RWPE2 (cell line): Measurements from ENCODE around the gene NACAD.

Experiments
- ATAC-seq: fragments of 200-7000 bp; cut with Tn5 transposase; 3 replicates; pipeline ENCODE4 v1.9.1; 2021; ENCODE audit warnings: low read depth
- DNase-seq: peaks from one replicate; pipeline ENCODE4 v3.0.0-alpha.2; 2020; ENCODE audit warnings: low spot score
- H3K27ac ChIP-seq: fragments of 450-650 bp; 2 replicates; pipeline ENCODE4 v1.5.1; 2017; ENCODE audit warnings: mild to moderate bottlenecking; ENCODE audit not compliant: poor library complexity, severe bottlenecking
- H3K27me3 ChIP-seq: fragments of 250-450 bp; sonication (Bioruptor Pico); 2 replicates; pipeline ENCODE4 v1.5.1; 2021; ENCODE audit warnings: mild to moderate bottlenecking, moderate library complexity; ENCODE audit not compliant: insufficient read depth, poor library complexity, severe bottlenecking
- H3K36me3 ChIP-seq: fragments of 250-450 bp; sonication (Bioruptor Pico); 2 replicates; pipeline ENCODE4 v1.5.1; 2020; ENCODE audit warnings: low read depth, mild to moderate bottlenecking, moderate library complexity
- H3K4me1 ChIP-seq: fragments of 250-450 bp; sonication (Bioruptor Pico); 2 replicates; pipeline ENCODE4 v1.5.1; 2021; ENCODE audit warnings: mild to moderate bottlenecking, moderate library complexity; ENCODE audit not compliant: insufficient read depth, poor library complexity, severe bottlenecking
- H3K4me3 ChIP-seq: fragments of 250-450 bp; sonication (Bioruptor Pico); 2 replicates; pipeline ENCODE4 v1.5.1; 2021; ENCODE audit warnings: mild to moderate bottlenecking, moderate library complexity; ENCODE audit not compliant: severe bottlenecking
- H3K9me3 ChIP-seq: fragments of 250-450 bp; sonication (Bioruptor Pico); 2 replicates; pipeline ENCODE4 v1.5.1; 2021; ENCODE audit warnings: mild to moderate bottlenecking, moderate library complexity; ENCODE audit not compliant: severe bottlenecking
- TF ChIP-seq, protein P1 (sequence below): fragments of 450-650 bp; IDR thresholded peaks from one replicate; pipeline ENCODE4 v1.5.1; 2017; ENCODE audit warnings: mild to moderate bottlenecking, moderate library complexity; ENCODE audit not compliant: poor library complexity, severe bottlenecking

Gene NACAD

GRCh38 chr7:45108863-45109262 is 20.1 kb upstream of the NACAD start:
- Histone ChIP-seq H3K4me1 (no peaks in the 10 kb centered on the region), H3K9me3 (no peaks in the 10 kb centered on the region), H3K27me3 (no peaks in the 10 kb centered on the region), H3K36me3 (peaks cover 57% of the 10 kb centered on the region), H3K4me3 (no peak overlapping the region), H3K27ac (no peak overlapping the region)
- no peak for ATAC-seq
- DNase-seq: no peak
- TF ChIP-seq, protein P1, sequence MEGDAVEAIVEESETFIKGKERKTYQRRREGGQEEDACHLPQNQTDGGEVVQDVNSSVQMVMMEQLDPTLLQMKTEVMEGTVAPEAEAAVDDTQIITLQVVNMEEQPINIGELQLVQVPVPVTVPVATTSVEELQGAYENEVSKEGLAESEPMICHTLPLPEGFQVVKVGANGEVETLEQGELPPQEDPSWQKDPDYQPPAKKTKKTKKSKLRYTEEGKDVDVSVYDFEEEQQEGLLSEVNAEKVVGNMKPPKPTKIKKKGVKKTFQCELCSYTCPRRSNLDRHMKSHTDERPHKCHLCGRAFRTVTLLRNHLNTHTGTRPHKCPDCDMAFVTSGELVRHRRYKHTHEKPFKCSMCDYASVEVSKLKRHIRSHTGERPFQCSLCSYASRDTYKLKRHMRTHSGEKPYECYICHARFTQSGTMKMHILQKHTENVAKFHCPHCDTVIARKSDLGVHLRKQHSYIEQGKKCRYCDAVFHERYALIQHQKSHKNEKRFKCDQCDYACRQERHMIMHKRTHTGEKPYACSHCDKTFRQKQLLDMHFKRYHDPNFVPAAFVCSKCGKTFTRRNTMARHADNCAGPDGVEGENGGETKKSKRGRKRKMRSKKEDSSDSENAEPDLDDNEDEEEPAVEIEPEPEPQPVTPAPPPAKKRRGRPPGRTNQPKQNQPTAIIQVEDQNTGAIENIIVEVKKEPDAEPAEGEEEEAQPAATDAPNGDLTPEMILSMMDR: no peak

DNA sequence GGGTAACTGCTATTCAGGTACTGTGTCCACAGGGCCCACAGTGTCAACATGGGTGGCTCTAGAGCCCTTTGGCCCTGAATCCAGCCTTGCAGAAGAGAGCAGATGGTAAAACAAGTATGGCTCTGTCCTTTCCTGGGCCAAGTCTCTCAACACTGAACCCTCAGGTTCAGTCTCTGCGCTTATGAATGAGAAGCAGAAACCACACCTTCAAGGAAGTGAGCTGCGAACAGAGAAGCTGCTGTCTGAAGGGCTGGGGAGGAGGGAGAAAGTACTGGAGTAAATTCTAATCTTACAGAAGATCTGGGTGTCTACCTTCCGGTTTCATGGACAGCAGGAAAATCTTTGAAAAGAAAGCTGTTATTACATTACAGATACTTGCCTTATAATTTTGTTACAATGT is 18.6 kb upstream of the NACAD start:
- DNase-seq: no peak
- H3K27ac ChIP-seq: no peak overlapping the region
- peaks cover 72% of the 10 kb centered on the region for H3K36me3 ChIP-seq
- no peaks in the 10 kb centered on the region for H3K27me3 ChIP-seq
- ATAC-seq: no peak
- H3K4me1 ChIP-seq: no peaks in the 10 kb centered on the region
- H3K9me3 ChIP-seq: no peaks in the 10 kb centered on the region
- TF ChIP-seq, protein P1: no peak
- H3K4me3 ChIP-seq: no peak overlapping the region

GRCh38 chr7:45106820-45107219 is 18.1 kb upstream of the NACAD start:
- Histone ChIP-seq H3K36me3 (peaks cover 78% of the 10 kb centered on the region), H3K4me1 (no peaks in the 10 kb centered on the region), H3K27me3 (no peaks in the 10 kb centered on the region), H3K4me3 (no peak overlapping the region), H3K27ac (no peak overlapping the region), H3K9me3 (no peaks in the 10 kb centered on the region)
- ATAC-seq: no peak
- TF ChIP-seq, protein P1: no peak
- DNase-seq: no peak

DNA sequence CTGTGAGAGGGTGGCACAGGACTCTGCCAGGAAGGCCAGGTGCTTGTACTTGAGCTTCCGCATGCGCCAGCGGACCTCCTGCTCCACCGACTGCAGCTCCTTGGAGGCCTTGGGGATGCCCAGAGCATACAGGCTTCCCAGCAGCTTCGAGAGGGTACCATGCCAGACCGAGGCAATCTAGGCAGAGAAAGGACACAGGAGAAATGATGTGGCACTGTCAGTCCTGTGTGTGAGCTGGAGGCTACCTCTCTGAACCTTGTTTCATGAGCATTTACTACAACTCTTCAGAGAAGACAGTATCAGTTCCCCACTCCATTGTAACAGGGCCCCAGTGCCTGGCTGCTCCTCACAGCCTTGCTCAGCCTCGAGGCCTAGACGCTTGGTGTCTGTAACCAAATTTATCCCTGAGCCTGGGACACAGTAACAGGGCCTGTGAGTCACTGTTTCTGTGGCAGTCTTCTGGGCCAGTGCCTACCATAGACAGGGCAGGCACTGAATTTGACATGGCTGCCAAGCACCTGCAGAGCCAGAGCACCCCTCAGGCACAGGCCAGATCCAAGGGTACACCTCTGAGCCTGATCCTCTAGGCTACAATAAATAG is 16.9 kb upstream of the NACAD start:
- ATAC-seq (no peak), DNase-seq (no peak)
- Histone ChIP-seq H3K27ac (no peak overlapping the region), H3K36me3 (peaks cover 89% of the 10 kb centered on the region), H3K9me3 (no peaks in the 10 kb centered on the region), H3K27me3 (no peaks in the 10 kb centered on the region), H3K4me3 (no peak overlapping the region), H3K4me1 (no peaks in the 10 kb centered on the region)
- TF ChIP-seq, protein P1: no peak

- no peaks in the 10 kb centered on the region for H3K27me3 ChIP-seq
- TF ChIP-seq, protein P1: no peak
- H3K4me1 ChIP-seq: no peaks in the 10 kb centered on the region
- DNase-seq (no peak), ATAC-seq (no peak)
- no peak overlapping the region for H3K4me3 ChIP-seq
- no peak overlapping the region for H3K27ac ChIP-seq
- H3K9me3 ChIP-seq: no peaks in the 10 kb centered on the region
- H3K36me3 ChIP-seq: peaks cover 96% of the 10 kb centered on the region
Observed at GRCh38 chr7:45104844-45105587, 16.2 kb upstream of the NACAD start.
